Liver (tissue), 3 donors: ENCODE data around the gene ARL17B.
"Not testable (repeated sequence)": the region's sequence is repeated elsewhere in the genome, so short reads cannot be mapped to it uniquely, and the experiment has no call there.

Source experiments
- CTCF ChIP-seq: fragments of 150-350 bp; IDR thresholded peaks from 2 replicates; pipeline ENCODE4 v1.5.1; 2017; ENCODE audit warnings: improper control_type of control experiment, low read depth, low read length; ENCODE audit not compliant: missing input control
- EGR1 ChIP-seq, 2 donors: IDR thresholded peaks; 2 replicates each; pipeline ENCODE4 v1.6.1; 2016 to 2018; ENCODE audit warnings: antibody characterized with exemption in 2 of 2, low read depth in 2 of 2
- HNF4A ChIP-seq, 2 donors: conservative IDR thresholded peaks; 2 replicates each; pipeline ENCODE4 v1.6.1; 2016; ENCODE audit warnings: antibody characterized with exemption in 2 of 2, mild to moderate bottlenecking in 2 of 2
- MAX ChIP-seq: IDR thresholded peaks from 2 replicates; pipeline ENCODE4 v1.6.1; 2016; ENCODE audit warnings: antibody characterized with exemption
- RAD21 ChIP-seq, 2 donors: IDR thresholded peaks; 2 replicates each; pipeline ENCODE4 v1.6.1; 2016; ENCODE audit warnings: antibody characterized with exemption in 2 of 2, mild to moderate bottlenecking in 2 of 2
- REST ChIP-seq: IDR thresholded peaks from 2 replicates; pipeline ENCODE4 v1.6.1; 2016; ENCODE audit warnings: antibody characterized with exemption, mild to moderate bottlenecking
- SP1 ChIP-seq: IDR thresholded peaks from 2 replicates; pipeline ENCODE4 v1.6.1; 2018; ENCODE audit warnings: antibody characterized with exemption, mild to moderate bottlenecking
- TAF1 ChIP-seq: conservative IDR thresholded peaks from 2 replicates; pipeline ENCODE4 v1.6.1; 2016; ENCODE audit warnings: antibody characterized with exemption, mild to moderate bottlenecking
- YY1 ChIP-seq: IDR thresholded peaks from 2 replicates; pipeline ENCODE4 v1.6.1; 2016; ENCODE audit warnings: antibody characterized with exemption, mild to moderate bottlenecking
- ZBTB33 ChIP-seq: IDR thresholded peaks from 2 replicates; pipeline ENCODE4 v1.6.1; 2016; ENCODE audit warnings: antibody characterized with exemption
- donor health status: healthy.
- donor health status: healthy.

- TF ChIP-seq CTCF (peak; percentile 55), RAD21 (IDR thresholded peaks at IDR 0.05) (peak; percentile 38 to 64)
- TF ChIP-seq SP1; HNF4A (conservative IDR thresholded peaks at IDR 0.05); REST; TAF1; YY1; ZBTB33; MAX; EGR1 (IDR thresholded peaks at IDR 0.05; ENCODE audit: low read depth in 2 of 2): not testable (repeated sequence)
Observed at GRCh38 chr17:46253722-46254121, 107.8 kb downstream of the ARL17B start.
